HepG2 (cell line): ENCODE results near the gene YPEL3. TPM values are rescaled to one million over a fixed set of nuclear protein-coding genes. Genes with fewer than 3 reads are reported as not detected.

Experiments
- ATF1 ChIP-seq: IDR thresholded peaks from 2 replicates; pipeline ENCODE4 v1.6.1; 2016; ENCODE audit warnings: mild to moderate bottlenecking, control low read depth
- CREBL2 ChIP-seq: sonication (generic); formaldehyde crosslinking; IDR thresholded peaks from 2 replicates; pipeline ENCODE4 v1.8.1; 2023; ENCODE audit warnings: missing genetic modification reagents, mild to moderate bottlenecking, borderline replicate concordance
- ELF4 ChIP-seq: sonication (generic); formaldehyde crosslinking; IDR thresholded peaks from 2 replicates; pipeline ENCODE4 v1.5.0; 2020; ENCODE audit warnings: missing genetic modification reagents, mild to moderate bottlenecking, moderate library complexity, borderline replicate concordance
- ETS1 ChIP-seq: sonication (generic); formaldehyde crosslinking; IDR thresholded peaks from 2 replicates; pipeline ENCODE4 v1.4.0; 2020; ENCODE audit warnings: missing genetic modification reagents
- HDAC6 ChIP-seq: fragments of 200-600 bp; sonication (generic); IDR thresholded peaks from 2 replicates; pipeline ENCODE4 v1.7.0; 2017; ENCODE audit warnings: mild to moderate bottlenecking, antibody characterized with exemption, low read length, low read depth
- IKZF1 ChIP-seq: fragments of 450-650 bp; IDR thresholded peaks from 2 replicates; pipeline ENCODE4 v1.7.1; 2016
- MAF1 ChIP-seq: sonication (generic); formaldehyde crosslinking; IDR thresholded peaks from 2 replicates; pipeline ENCODE4 v1.5.0; 2020; ENCODE audit warnings: missing genetic modification reagents, borderline replicate concordance
- MLXIP ChIP-seq: sonication (generic); formaldehyde crosslinking; IDR thresholded peaks from 2 replicates; pipeline ENCODE4 v1.9.0; 2021; ENCODE audit warnings: missing genetic modification reagents, borderline replicate concordance
- NR2C2 ChIP-seq: sonication (generic); formaldehyde crosslinking; IDR thresholded peaks from 2 replicates; pipeline ENCODE4 v1.4.0; 2020; ENCODE audit warnings: missing genetic modification reagents, mild to moderate bottlenecking, moderate library complexity, borderline replicate concordance
- RAD51 ChIP-seq: fragments of 450-650 bp; IDR thresholded peaks from 2 replicates; pipeline ENCODE4 v1.6.1; 2016; ENCODE audit warnings: borderline replicate concordance
- SP2 ChIP-seq: sonication (generic); formaldehyde crosslinking; IDR thresholded peaks from 2 replicates; pipeline ENCODE4 v1.5.1; 2020; ENCODE audit warnings: mild to moderate bottlenecking, missing genetic modification reagents
- ZFP37 ChIP-seq: sonication (generic); formaldehyde crosslinking; IDR thresholded peaks from 2 replicates; pipeline ENCODE4 v1.4.0; 2020; ENCODE audit warnings: missing genetic modification reagents, borderline replicate concordance
- ZFX ChIP-seq: sonication (generic); formaldehyde crosslinking; IDR thresholded peaks from 2 replicates; pipeline ENCODE4 v1.4.0; 2020; ENCODE audit warnings: mild to moderate bottlenecking, low read depth, missing genetic modification reagents, moderate library complexity
- ZGPAT ChIP-seq: IDR thresholded peaks from 2 replicates; pipeline ENCODE4 v1.6.1; 2016; ENCODE audit warnings: mild to moderate bottlenecking
- ZNF18 ChIP-seq: sonication (generic); formaldehyde crosslinking; IDR thresholded peaks from 2 replicates; pipeline ENCODE4 v1.8.0; 2022; ENCODE audit warnings: mild to moderate bottlenecking, missing genetic modification reagents; ENCODE audit not compliant: insufficient replicate concordance
- ZNF329 ChIP-seq: sonication (generic); formaldehyde crosslinking; IDR thresholded peaks from 2 replicates; pipeline ENCODE4 v1.9.0; 2021; ENCODE audit warnings: low read depth, mild to moderate bottlenecking, missing genetic modification reagents
- ZNF580 ChIP-seq: IDR thresholded peaks from 2 replicates; pipeline ENCODE4 v1.6.1; 2016; ENCODE audit warnings: low read depth, borderline replicate concordance
- ZNF644 ChIP-seq: IDR thresholded peaks from 2 replicates; pipeline ENCODE4 v1.6.1; 2016; ENCODE audit warnings: low read depth
- ZNF674 ChIP-seq: sonication (generic); formaldehyde crosslinking; IDR thresholded peaks from 2 replicates; pipeline ENCODE4 v1.5.0; 2020; ENCODE audit warnings: low read depth, mild to moderate bottlenecking, missing genetic modification reagents
- ZNF724P ChIP-seq: sonication (generic); formaldehyde crosslinking; IDR thresholded peaks from 2 replicates; pipeline ENCODE4 v1.8.0; 2022; ENCODE audit warnings: missing genetic modification reagents, borderline replicate concordance
- ZNF761 ChIP-seq: sonication (generic); formaldehyde crosslinking; conservative IDR thresholded peaks from 2 replicates; pipeline ENCODE4 v1.4.0; 2020; ENCODE audit warnings: mild to moderate bottlenecking, missing genetic modification reagents
- ZSCAN25 ChIP-seq: sonication (generic); formaldehyde crosslinking; IDR thresholded peaks from 2 replicates; pipeline ENCODE4 v1.8.0; 2022; ENCODE audit warnings: mild to moderate bottlenecking, missing genetic modification reagents
- polyA plus RNA-seq, 8 experiments: library from polyadenylated mRNA; depleted of rRNA in 3 of 8; stranded (reverse) in 7 of 8; unstranded in 1 of 8; fragments of >200 nt; fragmentation: Illumina TruSeq in 4 of 8; extraction: Trizol in 4 of 8; gene quantifications; 2 replicates each; pipeline versions ENCODE4 v1.2.1 to v1.2.3, GENCODE V29; 2011 to 2016; ENCODE audit warnings: low read depth in 4 of 8, missing spikeins in 1 of 8, mixed read lengths in 1 of 8; ENCODE audit not compliant: insufficient read depth in 1 of 8
- total RNA-seq, 5 experiments: library from RNA; depleted of rRNA; stranded (reverse); fragments of >200 nt; fragmentation: Illumina TruSeq; extraction: Trizol; gene quantifications; 2 replicates each; pipeline ENCODE4 v1.2.3, GENCODE V29; 2016; ENCODE audit warnings: low read depth in 1 of 5

The YPEL3 gene
- total and polyA plus RNA-seq, 2 of the 13 experiments (the other 11 are each of a cell fraction or from before 2014, with no cell fraction given) = 5.4 to 47.0 TPM

- no peak for TF ChIP-seq ETS1 (CRISPR knock-in tag)
- no peak for TF ChIP-seq MLXIP (CRISPR knock-in tag)
- 0 out of 2 replicates have a peak, but pooled peaks have one; percentile 24 for TF ChIP-seq ZNF329 (CRISPR knock-in tag)
- TF ChIP-seq ZGPAT (CRISPR knock-in tag) = peak; percentile 50; the same call in 1 of the 2 replicates
- TF ChIP-seq NR2C2 (CRISPR knock-in tag) = no peak; the same call in none of the 2 replicates
- TF ChIP-seq ZFP37 (CRISPR knock-in tag) = peak; percentile 40; the same call in 1 of the 2 replicates
- TF ChIP-seq RAD51 = no peak
- peak; percentile 88 for TF ChIP-seq ZNF18 (CRISPR knock-in tag)
- TF ChIP-seq ZNF674 (CRISPR knock-in tag) = no peak
- no peak for TF ChIP-seq ZNF644 (CRISPR knock-in tag)
- 0 out of 2 replicates have a peak, but pooled peaks have one; percentile 75 for TF ChIP-seq ZNF724P (CRISPR knock-in tag)
- no peak for TF ChIP-seq ELF4 (CRISPR knock-in tag)
- TF ChIP-seq ATF1 (CRISPR knock-in tag) = no peak; the same call in 1 of the 2 replicates
- TF ChIP-seq ZFX (CRISPR knock-in tag) = peak; percentile 80
- TF ChIP-seq ZSCAN25 = peak; percentile 61; the same call in 1 of the 2 replicates
- 0 out of 2 replicates have a peak, but pooled peaks have one; percentile 75 for TF ChIP-seq ZNF761 (CRISPR knock-in tag)
- no peak for TF ChIP-seq CREBL2 (CRISPR knock-in tag)
- TF ChIP-seq ZNF580 (CRISPR knock-in tag) = peak; percentile 79; the same call in 1 of the 2 replicates
- TF ChIP-seq SP2 (CRISPR knock-in tag) = no peak; the same call in none of the 2 replicates
- no peak; the same call in 1 of the 2 replicates for TF ChIP-seq MAF1 (CRISPR knock-in tag)
- no peak for TF ChIP-seq IKZF1
- no peak for TF ChIP-seq HDAC6
Observed at GRCh38 chr16:30092373-30093010, 3.5 kb downstream of the YPEL3 start (continued).
